Measurements from ENCODE around the gene APOBEC3C. TPM values are rescaled to one million over a fixed set of nuclear protein-coding genes. Genes with fewer than 3 reads are reported as not detected.
"Not testable (repeated sequence)": the region's sequence is repeated elsewhere in the genome, so short reads cannot be mapped to it uniquely, and the experiment has no call there.

The APOBEC3C gene
- total RNA-seq, 1 donor from 2014 or later = 22.3 TPM

DNA sequence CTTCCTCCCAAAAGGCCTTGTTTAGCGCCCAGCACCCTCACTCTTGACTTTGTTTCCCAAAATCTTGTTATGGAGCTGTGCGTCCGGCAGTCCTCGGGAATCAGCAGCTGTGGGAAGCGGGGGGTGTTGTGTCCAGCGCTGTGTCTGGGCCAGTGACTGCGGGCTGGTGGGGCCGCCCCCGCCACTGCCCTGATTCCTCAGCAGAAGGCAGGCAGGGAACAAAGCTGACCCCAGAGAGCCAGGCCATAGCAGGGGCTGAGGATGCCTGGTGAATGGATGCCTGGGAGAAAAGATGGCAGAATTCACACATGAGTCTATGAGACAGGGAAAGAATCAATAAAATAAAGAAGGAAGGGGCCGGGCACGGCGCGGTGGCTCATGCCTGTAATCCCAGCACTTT is 2.5 kb downstream of the APOBEC3C start:
- Mint-ChIP-seq H3K27me3 (ENCODE audit: low read depth) (no peaks in the 10 kb centered on the region), H3K36me3 (ENCODE audit: low read depth) (peaks cover 2% of the 10 kb centered on the region), H3K4me1 (ENCODE audit: low read depth) (peaks cover 22% of the 10 kb centered on the region), H3K27ac (ENCODE audit: unreplicated experiment) (no peak overlapping the region), H3K4me3 (ENCODE audit: unreplicated experiment) (no peak overlapping the region), H3K9me3 (ENCODE audit: low read depth) (no peaks in the 10 kb centered on the region)
- TF ChIP-seq, protein P1, sequence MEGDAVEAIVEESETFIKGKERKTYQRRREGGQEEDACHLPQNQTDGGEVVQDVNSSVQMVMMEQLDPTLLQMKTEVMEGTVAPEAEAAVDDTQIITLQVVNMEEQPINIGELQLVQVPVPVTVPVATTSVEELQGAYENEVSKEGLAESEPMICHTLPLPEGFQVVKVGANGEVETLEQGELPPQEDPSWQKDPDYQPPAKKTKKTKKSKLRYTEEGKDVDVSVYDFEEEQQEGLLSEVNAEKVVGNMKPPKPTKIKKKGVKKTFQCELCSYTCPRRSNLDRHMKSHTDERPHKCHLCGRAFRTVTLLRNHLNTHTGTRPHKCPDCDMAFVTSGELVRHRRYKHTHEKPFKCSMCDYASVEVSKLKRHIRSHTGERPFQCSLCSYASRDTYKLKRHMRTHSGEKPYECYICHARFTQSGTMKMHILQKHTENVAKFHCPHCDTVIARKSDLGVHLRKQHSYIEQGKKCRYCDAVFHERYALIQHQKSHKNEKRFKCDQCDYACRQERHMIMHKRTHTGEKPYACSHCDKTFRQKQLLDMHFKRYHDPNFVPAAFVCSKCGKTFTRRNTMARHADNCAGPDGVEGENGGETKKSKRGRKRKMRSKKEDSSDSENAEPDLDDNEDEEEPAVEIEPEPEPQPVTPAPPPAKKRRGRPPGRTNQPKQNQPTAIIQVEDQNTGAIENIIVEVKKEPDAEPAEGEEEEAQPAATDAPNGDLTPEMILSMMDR (IDR thresholded peaks at IDR 0.05) = no peak
- no peak for DNase-seq (ENCODE audit: low spot score)

DNA sequence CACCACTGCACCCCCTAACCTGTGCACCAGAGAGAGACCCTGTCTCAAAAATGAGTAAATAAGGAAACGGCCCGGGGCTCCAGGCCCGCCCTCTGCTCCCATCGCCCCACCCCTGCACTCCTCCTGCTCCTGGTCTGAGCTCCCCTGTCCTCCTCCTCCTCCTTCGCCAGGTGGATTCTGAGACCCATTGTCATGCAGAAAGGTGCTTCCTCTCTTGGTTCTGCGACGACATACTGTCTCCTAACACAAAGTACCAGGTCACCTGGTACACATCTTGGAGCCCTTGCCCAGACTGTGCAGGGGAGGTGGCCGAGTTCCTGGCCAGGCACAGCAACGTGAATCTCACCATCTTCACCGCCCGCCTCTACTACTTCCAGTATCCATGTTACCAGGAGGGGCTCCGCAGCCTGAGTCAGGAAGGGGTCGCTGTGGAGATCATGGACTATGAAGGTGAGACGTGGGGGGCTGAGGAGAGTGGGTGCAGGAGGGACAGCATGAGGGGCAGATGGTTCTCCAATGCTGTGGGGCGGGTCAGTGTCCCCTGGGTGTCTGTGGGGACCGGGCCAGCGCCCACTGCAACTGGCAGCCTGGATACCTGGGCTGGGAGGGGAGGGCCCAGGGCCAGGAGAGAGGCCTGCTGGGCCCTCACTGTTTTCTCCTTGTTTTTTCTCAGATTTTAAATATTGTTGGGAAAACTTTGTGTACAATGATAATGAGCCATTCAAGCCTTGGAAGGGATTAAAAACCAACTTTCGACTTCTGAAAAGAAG is 3.7 kb downstream of the APOBEC3C start:
- H3K27ac Mint-ChIP-seq (ENCODE audit: unreplicated experiment) = no peak overlapping the region

DNA sequence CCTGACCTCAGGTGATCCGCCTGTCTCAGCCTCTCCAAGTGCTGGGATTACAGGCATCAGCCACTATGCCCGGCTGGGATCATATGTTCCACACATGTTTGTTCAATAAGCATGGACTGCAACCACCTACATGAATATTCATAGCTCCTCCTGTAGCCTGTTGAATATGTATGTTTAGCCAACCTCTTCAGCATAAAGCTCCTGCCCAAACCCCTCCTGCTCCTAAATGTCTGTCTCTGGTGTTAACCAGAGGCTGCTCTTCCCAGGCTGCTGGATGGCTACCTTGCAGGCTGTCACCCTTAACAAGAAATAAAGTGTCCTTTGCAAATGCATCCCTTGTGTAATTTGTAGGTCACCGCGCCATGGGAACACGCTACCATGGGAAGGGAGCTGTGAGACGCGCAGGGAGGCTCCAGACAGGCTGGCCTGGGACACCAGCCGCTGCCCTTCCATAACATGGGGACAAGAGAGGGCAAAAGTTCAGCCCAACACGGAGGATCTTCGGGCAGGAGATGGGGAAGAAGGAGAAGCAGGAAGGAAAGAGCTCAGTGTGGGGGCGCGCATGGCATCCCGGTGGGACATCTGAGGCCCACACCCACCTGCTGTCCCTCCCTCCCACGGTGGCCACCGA is 6.1 kb downstream of the APOBEC3C start:
- Mint-ChIP-seq H3K4me1 (ENCODE audit: low read depth) (peaks cover 12% of the 10 kb centered on the region), H3K27ac (ENCODE audit: unreplicated experiment) (peak overlapping the region; percentile 53), H3K4me3 (ENCODE audit: unreplicated experiment) (peak overlapping the region; percentile 27)
- DNase-seq (ENCODE audit: low spot score); H3K27me3 Mint-ChIP-seq (ENCODE audit: low read depth); H3K36me3 Mint-ChIP-seq (ENCODE audit: low read depth); H3K9me3 Mint-ChIP-seq (ENCODE audit: low read depth): not testable (repeated sequence)

More for the DNA sequence above, 3.7 kb downstream of the APOBEC3C start:
- TF ChIP-seq, protein P1 (IDR thresholded peaks at IDR 0.05) = no peak
- Mint-ChIP-seq H3K27me3 (ENCODE audit: low read depth) (no peaks in the 10 kb centered on the region), H3K4me1 (ENCODE audit: low read depth) (peaks cover 25% of the 10 kb centered on the region), H3K9me3 (ENCODE audit: low read depth) (no peaks in the 10 kb centered on the region), H3K36me3 (ENCODE audit: low read depth) (peaks cover 2% of the 10 kb centered on the region), H3K4me3 (ENCODE audit: unreplicated experiment) (no peak overlapping the region)
- DNase-seq (ENCODE audit: low spot score) = no peak

DNA sequence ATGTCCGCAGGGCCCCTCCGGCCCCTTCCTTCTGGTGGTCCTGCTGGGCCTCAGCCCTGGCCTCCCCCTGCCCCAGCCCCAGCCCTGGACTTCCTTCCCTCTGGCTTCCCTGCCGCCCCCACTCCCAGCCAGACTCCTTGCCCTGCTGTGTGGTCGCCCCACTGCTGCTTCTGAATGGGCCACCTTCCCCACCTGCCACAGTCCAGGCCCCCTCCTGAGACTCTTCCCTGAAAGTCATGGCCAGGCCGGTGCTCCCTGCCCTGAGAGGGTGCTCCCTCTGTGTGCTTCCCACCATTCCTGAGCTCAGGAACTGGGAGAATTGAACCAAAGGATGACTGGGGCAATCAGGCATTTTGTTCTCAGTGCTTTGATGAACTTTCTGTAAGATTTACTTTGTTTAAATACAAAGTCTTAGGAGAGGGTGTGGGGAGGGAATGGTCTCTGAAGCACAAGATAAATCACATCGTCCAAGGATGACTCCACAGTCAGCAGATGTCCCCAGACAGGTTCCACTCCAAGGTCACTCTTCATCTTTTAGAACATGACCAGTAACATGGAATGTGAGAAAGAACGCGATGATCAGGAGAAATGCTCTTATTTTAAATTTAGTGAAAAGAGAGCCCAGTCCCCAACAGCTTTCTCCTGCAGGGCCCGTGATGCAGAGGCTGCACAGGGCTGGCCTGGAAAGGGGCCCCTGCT is 7.6 kb downstream of the APOBEC3C start:
- TF ChIP-seq, protein P1 (IDR thresholded peaks at IDR 0.05) = no peak

DNA sequence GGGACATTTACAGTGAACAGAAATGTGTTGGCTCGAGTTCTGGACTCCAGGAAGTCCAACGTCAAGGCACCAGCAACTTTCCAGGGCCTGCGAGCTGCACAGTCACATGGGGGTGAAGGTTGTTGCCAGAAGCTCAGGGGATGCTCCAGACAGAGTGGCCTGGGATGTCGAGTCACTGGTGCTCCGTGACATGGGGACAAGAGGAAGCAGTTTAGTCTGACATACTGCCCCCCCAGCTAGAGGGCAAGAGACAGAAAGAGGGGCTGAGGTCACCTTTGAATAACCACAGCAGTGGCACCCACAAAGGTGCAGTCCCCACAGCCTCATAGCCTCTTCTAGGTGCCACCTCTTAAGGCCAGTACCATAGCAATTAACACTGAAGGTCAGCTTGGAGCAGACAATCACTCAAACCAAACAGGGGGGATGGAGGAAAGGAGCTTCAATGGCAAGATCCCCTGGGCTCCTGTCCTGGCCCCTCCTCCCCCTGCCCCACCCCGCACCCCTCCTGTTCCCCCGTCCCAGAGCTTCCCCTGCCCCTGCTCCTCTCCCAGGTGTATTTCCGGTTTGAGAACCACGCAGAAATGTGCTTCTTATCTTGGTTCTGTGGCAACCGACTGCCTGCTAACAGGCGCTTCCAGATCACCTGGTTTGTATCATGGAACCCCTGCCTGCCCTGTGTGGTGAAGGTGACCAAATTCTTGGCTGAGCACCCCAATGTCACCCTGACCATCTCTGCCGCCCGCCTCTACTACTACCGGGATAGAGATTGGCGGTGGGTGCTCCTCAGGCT is 10.7 kb downstream of the APOBEC3C start:
- DNase-seq (ENCODE audit: low spot score) = no peak
- Mint-ChIP-seq H3K36me3 (ENCODE audit: low read depth) (no peaks in the 10 kb centered on the region), H3K4me1 (ENCODE audit: low read depth) (peaks cover 12% of the 10 kb centered on the region), H3K9me3 (ENCODE audit: low read depth) (no peaks in the 10 kb centered on the region), H3K27ac (ENCODE audit: unreplicated experiment) (no peak overlapping the region), H3K4me3 (ENCODE audit: unreplicated experiment) (no peak overlapping the region), H3K27me3 (ENCODE audit: low read depth) (no peaks in the 10 kb centered on the region)
- TF ChIP-seq, protein P1 (IDR thresholded peaks at IDR 0.05) = no peak

More for the DNA sequence above, 7.6 kb downstream of the APOBEC3C start:
- Mint-ChIP-seq H3K27ac (ENCODE audit: unreplicated experiment) (no peak overlapping the region), H3K27me3 (ENCODE audit: low read depth) (no peaks in the 10 kb centered on the region), H3K4me1 (ENCODE audit: low read depth) (peaks cover 12% of the 10 kb centered on the region), H3K9me3 (ENCODE audit: low read depth) (no peaks in the 10 kb centered on the region), H3K4me3 (ENCODE audit: unreplicated experiment) (peak overlapping the region; percentile 58), H3K36me3 (ENCODE audit: low read depth) (peaks cover 2% of the 10 kb centered on the region)
- DNase-seq (ENCODE audit: low spot score) = no peak

Data from chondrocyte (in vitro differentiated cells).